HCT116 (cell line): ENCODE measurements around the gene THSD7A.

Experiments
- CEBPB ChIP-seq: IDR thresholded peaks from 2 replicates; pipeline ENCODE4 v1.6.1; 2012; ENCODE audit warnings: low read depth
- EZH2 ChIP-seq: fragments of 200-600 bp; sonication (generic); IDR thresholded peaks from 2 replicates; pipeline ENCODE4 v1.6.1; 2017; ENCODE audit warnings: antibody characterized with exemption, mixed run types
- POLR2A ChIP-seq: IDR thresholded peaks from 2 replicates; pipeline ENCODE4 v1.7.0; 2011; ENCODE audit warnings: borderline replicate concordance; ENCODE audit not compliant: insufficient read depth, insufficient read length; ENCODE audit errors: extremely low read depth
- POLR2AphosphoS5 ChIP-seq: IDR thresholded peaks from 2 replicates; pipeline ENCODE4 v1.6.1; 2011; ENCODE audit warnings: mild to moderate bottlenecking, low read depth, low read length, moderate library complexity
- RAD21 ChIP-seq: IDR thresholded peaks from 2 replicates; pipeline ENCODE4 v1.6.1; 2012; ENCODE audit warnings: low read depth, mild to moderate bottlenecking
- SP1 ChIP-seq: IDR thresholded peaks from 2 replicates; pipeline ENCODE4 v1.6.1; 2012; ENCODE audit warnings: low read depth
- TF ChIP-seq, protein P1 (sequence below): IDR thresholded peaks from 2 replicates; pipeline ENCODE4 v1.6.1; 2012
- TF ChIP-seq, protein P2 (sequence below), 3 experiments: fragments of 200-600 bp in 1 of 3; sonication (generic) in 1 of 3; IDR thresholded peaks in 2 of 3; conservative IDR thresholded peaks in 1 of 3; 2 replicates each; pipeline ENCODE4 v1.5.1; 2012 to 2017; ENCODE audit warnings: low read depth in 2 of 3, low read length in 2 of 3, antibody characterized with exemption in 1 of 3, borderline replicate concordance in 1 of 3, control low read depth in 1 of 3, mild to moderate bottlenecking in 1 of 3, mixed read lengths in 1 of 3, mixed run types in 1 of 3, moderate library complexity in 1 of 3; ENCODE audit not compliant: insufficient read depth in 1 of 3

DNA sequence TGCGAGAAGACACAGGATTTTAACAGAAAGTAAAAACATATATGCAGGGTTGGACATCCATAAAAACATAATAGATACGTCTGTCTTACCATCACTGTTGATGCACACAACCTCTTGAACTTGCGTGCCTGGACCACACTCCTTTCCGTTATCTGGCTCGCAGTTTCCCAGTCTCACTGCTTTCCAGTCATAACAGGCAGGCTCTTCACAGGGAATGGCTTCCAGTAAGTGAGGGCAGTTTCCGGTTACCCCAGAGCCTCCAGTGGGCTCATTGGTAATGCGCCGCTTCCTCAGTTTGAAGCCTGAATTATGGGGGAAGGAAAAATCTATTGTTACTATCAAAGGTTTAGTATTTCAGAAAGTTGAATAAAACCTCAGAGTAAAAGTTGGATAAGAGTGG, 290.7 kb downstream of the THSD7A start:
- TF ChIP-seq, protein P1, sequence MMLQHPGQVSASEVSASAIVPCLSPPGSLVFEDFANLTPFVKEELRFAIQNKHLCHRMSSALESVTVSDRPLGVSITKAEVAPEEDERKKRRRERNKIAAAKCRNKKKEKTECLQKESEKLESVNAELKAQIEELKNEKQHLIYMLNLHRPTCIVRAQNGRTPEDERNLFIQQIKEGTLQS: no peak
- TF ChIP-seq POLR2AphosphoS5 (no peak), SP1 (no peak), POLR2A (no peak), EZH2 (no peak), CEBPB (no peak), RAD21 (no peak)
- TF ChIP-seq, protein P2, sequence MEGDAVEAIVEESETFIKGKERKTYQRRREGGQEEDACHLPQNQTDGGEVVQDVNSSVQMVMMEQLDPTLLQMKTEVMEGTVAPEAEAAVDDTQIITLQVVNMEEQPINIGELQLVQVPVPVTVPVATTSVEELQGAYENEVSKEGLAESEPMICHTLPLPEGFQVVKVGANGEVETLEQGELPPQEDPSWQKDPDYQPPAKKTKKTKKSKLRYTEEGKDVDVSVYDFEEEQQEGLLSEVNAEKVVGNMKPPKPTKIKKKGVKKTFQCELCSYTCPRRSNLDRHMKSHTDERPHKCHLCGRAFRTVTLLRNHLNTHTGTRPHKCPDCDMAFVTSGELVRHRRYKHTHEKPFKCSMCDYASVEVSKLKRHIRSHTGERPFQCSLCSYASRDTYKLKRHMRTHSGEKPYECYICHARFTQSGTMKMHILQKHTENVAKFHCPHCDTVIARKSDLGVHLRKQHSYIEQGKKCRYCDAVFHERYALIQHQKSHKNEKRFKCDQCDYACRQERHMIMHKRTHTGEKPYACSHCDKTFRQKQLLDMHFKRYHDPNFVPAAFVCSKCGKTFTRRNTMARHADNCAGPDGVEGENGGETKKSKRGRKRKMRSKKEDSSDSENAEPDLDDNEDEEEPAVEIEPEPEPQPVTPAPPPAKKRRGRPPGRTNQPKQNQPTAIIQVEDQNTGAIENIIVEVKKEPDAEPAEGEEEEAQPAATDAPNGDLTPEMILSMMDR (IDR thresholded peaks at IDR 0.05 in 2 of 3, conservative IDR thresholded peaks at IDR 0.05 in 1 of 3; ENCODE audit: borderline replicate concordance in 1 of 3, insufficient read depth in 1 of 3, low read depth in 2 of 3, low read length in 2 of 3): no peak
